CD14-positive monocyte (primary cell): ENCODE data around the gene CHCHD6. TPM values are rescaled to one million over a fixed set of nuclear protein-coding genes. Genes with fewer than 3 reads are reported as not detected.

Experiments
- DNase-seq, 3 donors: peaks; one replicate each; pipeline ENCODE4 v3.0.0-alpha.2; 2011 to 2022
- H2AFZ ChIP-seq: 2 replicates; pipeline ENCODE4 v1.6.0; 2012; ENCODE audit warnings: mild to moderate bottlenecking, low read depth, low read length, inconsistent platforms; ENCODE audit not compliant: insufficient read depth, poor library complexity, severe bottlenecking
- H3K27ac ChIP-seq, 2 donors: 1 replicate in 1 of 2; 2 replicates in 1 of 2; pipeline ENCODE4 v1.5.1; 2012 to 2013; ENCODE audit warnings: low read length in 2 of 2, control low read depth in 1 of 2, inconsistent platforms in 1 of 2, low read depth in 1 of 2, mild to moderate bottlenecking in 1 of 2
- H3K27me3 ChIP-seq, 2 donors: one replicate each; pipeline versions ENCODE4 v1.6.0 to v1.6.1; 2011 to 2013; ENCODE audit warnings: low read length in 2 of 2; ENCODE audit not compliant: control insufficient read depth in 2 of 2, insufficient read depth in 2 of 2
- H3K36me3 ChIP-seq, 2 donors: replicated peaks in 1 of 2; 1 replicate in 1 of 2; 2 replicates in 1 of 2; pipeline versions ENCODE4 v1.5.1 to v1.6.1; 2012 to 2013; ENCODE audit warnings: low read length in 2 of 2, control low read depth in 1 of 2, inconsistent platforms in 1 of 2, mild to moderate bottlenecking in 1 of 2; ENCODE audit not compliant: insufficient read depth in 2 of 2, control insufficient read depth in 1 of 2
- H3K4me1 ChIP-seq, 2 donors: 1 replicate in 1 of 2; 2 replicates in 1 of 2; pipeline versions ENCODE4 v1.5.1 to v1.6.1; 2012 to 2013; ENCODE audit warnings: low read length in 2 of 2, control low read depth in 1 of 2, inconsistent platforms in 1 of 2, mild to moderate bottlenecking in 1 of 2, moderate library complexity in 1 of 2; ENCODE audit not compliant: insufficient read depth in 2 of 2, control insufficient read depth in 1 of 2
- H3K4me2 ChIP-seq: replicated peaks from 2 replicates; pipeline ENCODE3; 2012; ENCODE audit warnings: low read length, moderate library complexity, mild to moderate bottlenecking; ENCODE audit not compliant: poor library complexity, severe bottlenecking; ENCODE audit errors: extremely low read depth
- H3K4me3 ChIP-seq, 3 experiments: fragments of 200-600 bp in 1 of 3; sonication (generic) in 1 of 3; replicated peaks in 1 of 3; 1 replicate in 2 of 3; 2 replicates in 1 of 3; pipeline ENCODE4 v1.5.1; 2011 to 2013; ENCODE audit warnings: low read length in 3 of 3, mild to moderate bottlenecking in 3 of 3, control low read depth in 2 of 3, low read depth in 2 of 3, inconsistent platforms in 1 of 3, moderate library complexity in 1 of 3
- H3K79me2 ChIP-seq: 2 replicates; pipeline ENCODE4 v1.6.0; 2012; ENCODE audit warnings: mild to moderate bottlenecking, control low read depth, inconsistent platforms, low read length, moderate library complexity; ENCODE audit not compliant: insufficient read depth
- H3K9ac ChIP-seq: 2 replicates; pipeline ENCODE4 v1.6.0; 2017; ENCODE audit warnings: low read length, mild to moderate bottlenecking; ENCODE audit not compliant: insufficient read depth, poor library complexity, severe bottlenecking
- H3K9me3 ChIP-seq, 2 donors: replicated peaks in 1 of 2; 1 replicate in 1 of 2; 2 replicates in 1 of 2; pipeline versions ENCODE4 v1.5.1 to v1.6.1; 2012 to 2013; ENCODE audit warnings: low read length in 2 of 2, control low read depth in 1 of 2; ENCODE audit not compliant: control insufficient read depth in 1 of 2, insufficient read depth in 1 of 2
- H4K20me1 ChIP-seq: 2 replicates; pipeline ENCODE4 v1.6.0; 2012; ENCODE audit warnings: mild to moderate bottlenecking, low read length, control low read depth, moderate library complexity; ENCODE audit not compliant: insufficient read depth
- H3K27ac Mint-ChIP-seq, 7 donors: one replicate each; pipeline ENCODE4 v1.8.0; 2020; ENCODE audit warnings: mild to moderate bottlenecking in 7 of 7, mixed read lengths in 7 of 7, moderate library complexity in 6 of 7, inconsistent platforms in 2 of 7
- H3K27me3 Mint-ChIP-seq, 3 donors: one replicate each; pipeline ENCODE4 v1.8.0; 2021 to 2022; ENCODE audit warnings: low read depth in 3 of 3, mild to moderate bottlenecking in 3 of 3, mixed read lengths in 3 of 3, moderate library complexity in 3 of 3, inconsistent platforms in 1 of 3
- H3K36me3 Mint-ChIP-seq, 2 donors: one replicate each; pipeline ENCODE4 v1.8.0; 2020; ENCODE audit warnings: mixed read lengths in 2 of 2, inconsistent platforms in 1 of 2, mild to moderate bottlenecking in 1 of 2
- H3K4me1 Mint-ChIP-seq: one replicate; pipeline ENCODE4 v1.8.0; 2020; ENCODE audit warnings: mild to moderate bottlenecking, mixed read lengths
- H3K4me3 Mint-ChIP-seq, 2 donors: one replicate each; pipeline ENCODE4 v1.8.0; 2020; ENCODE audit warnings: mild to moderate bottlenecking in 2 of 2, mixed read lengths in 2 of 2, moderate library complexity in 1 of 2
- H3K9me3 Mint-ChIP-seq, 7 donors: one replicate each; pipeline ENCODE4 v1.8.0; 2020 to 2022; ENCODE audit warnings: mixed read lengths in 7 of 7, mild to moderate bottlenecking in 6 of 7, moderate library complexity in 6 of 7, inconsistent platforms in 2 of 7
- WGBS: methylation state at CpG from one replicate; pipeline ENCODE4 v1.1.5; 2013; ENCODE audit warnings: missing lambda C conversion rate; ENCODE audit not compliant: insufficient coverage; 5-methylcytosine and 5-hydroxymethylcytosine counted together
- intact Hi-C, 2 donors: fragments of 100-400 bp; cut with micrococcal nuclease; formaldehyde crosslinking; loops; one replicate each; pipeline versions ENCODE4 v1.15.0 to v1.15.1; 2023
- polyA plus RNA-seq, 3 donors: library from polyadenylated mRNA; depleted of rRNA in 1 of 3; unstranded in 2 of 3; stranded (reverse) in 1 of 3; fragments of 300-500 nt in 2 of 3; fragments of >200 nt in 1 of 3; fragmentation: Illumina TruSeq in 2 of 3; gene quantifications; 1 replicate in 2 of 3; 2 replicates in 1 of 3; pipeline ENCODE4 v1.2.3, GENCODE V29; 2012 to 2021
- TF ChIP-seq, protein P1 (sequence below): fragments of 200-600 bp; IDR thresholded peaks from one replicate; pipeline ENCODE4 v1.8.0; 2022; ENCODE audit warnings: antibody characterized with exemption, mild to moderate bottlenecking

The CHCHD6 gene
- polyA plus RNA-seq, 3 donors, result 1.1 to 1.8 (median 1.8) TPM

DNA sequence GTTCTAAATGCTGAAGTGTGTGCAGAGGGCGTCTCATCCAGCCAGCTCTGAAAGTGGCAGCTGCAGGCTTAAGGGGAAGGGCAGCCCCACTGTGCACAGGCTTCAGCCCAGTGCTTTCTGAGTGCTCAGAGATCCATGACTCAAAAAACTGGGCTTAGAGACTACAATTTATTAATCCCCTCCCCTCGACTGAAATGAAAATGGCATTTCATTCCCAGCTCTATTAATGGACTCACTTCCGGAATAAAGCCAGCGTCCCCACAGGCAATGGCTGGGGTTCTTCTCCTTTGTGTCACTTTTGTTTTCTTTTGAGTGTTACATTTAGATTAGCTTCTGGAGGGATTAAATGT lies 223.3 kb downstream of the CHCHD6 start:
- 83% methylated on average over 2 of the region's 4 CpGs for WGBS
- Histone ChIP-seq H3K4me2 (no peak overlapping the region), H3K36me3 (no peaks in the 10 kb centered on the region), H3K27ac (no peak overlapping the region), H4K20me1 (no peaks in the 10 kb centered on the region), H3K27me3 (peaks cover 74 to 91% of the 10 kb centered on the region in 2 donors), H3K79me2 (no peaks in the 10 kb centered on the region), H3K4me3 (no peak overlapping the region), H3K4me1 (peaks cover 18 to 19% of the 10 kb centered on the region in 2 donors), H3K9ac (no peak overlapping the region), H2AFZ (no peak overlapping the region), H3K9me3 (peaks cover 0 to 15% of the 10 kb centered on the region in 2 donors)
- no peak for DNase-seq
- TF ChIP-seq, protein P1, sequence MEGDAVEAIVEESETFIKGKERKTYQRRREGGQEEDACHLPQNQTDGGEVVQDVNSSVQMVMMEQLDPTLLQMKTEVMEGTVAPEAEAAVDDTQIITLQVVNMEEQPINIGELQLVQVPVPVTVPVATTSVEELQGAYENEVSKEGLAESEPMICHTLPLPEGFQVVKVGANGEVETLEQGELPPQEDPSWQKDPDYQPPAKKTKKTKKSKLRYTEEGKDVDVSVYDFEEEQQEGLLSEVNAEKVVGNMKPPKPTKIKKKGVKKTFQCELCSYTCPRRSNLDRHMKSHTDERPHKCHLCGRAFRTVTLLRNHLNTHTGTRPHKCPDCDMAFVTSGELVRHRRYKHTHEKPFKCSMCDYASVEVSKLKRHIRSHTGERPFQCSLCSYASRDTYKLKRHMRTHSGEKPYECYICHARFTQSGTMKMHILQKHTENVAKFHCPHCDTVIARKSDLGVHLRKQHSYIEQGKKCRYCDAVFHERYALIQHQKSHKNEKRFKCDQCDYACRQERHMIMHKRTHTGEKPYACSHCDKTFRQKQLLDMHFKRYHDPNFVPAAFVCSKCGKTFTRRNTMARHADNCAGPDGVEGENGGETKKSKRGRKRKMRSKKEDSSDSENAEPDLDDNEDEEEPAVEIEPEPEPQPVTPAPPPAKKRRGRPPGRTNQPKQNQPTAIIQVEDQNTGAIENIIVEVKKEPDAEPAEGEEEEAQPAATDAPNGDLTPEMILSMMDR, result no peak
- H3K4me1 Mint-ChIP-seq, result peaks cover 19% of the 10 kb centered on the region
- peak overlapping the region in 1 of 2 donors; percentile 72 for H3K4me3 Mint-ChIP-seq
- peaks cover 19 to 22% of the 10 kb centered on the region in 2 donors for H3K36me3 Mint-ChIP-seq
- no peak overlapping the region for H3K27ac Mint-ChIP-seq
- peaks cover 0 to 9% (median 3%) of the 10 kb centered on the region in 7 donors for H3K9me3 Mint-ChIP-seq
- H3K27me3 Mint-ChIP-seq, result peaks cover 77 to 96% (median 95%) of the 10 kb centered on the region in 3 donors
- intact Hi-C loops, result no loop called here

DNA sequence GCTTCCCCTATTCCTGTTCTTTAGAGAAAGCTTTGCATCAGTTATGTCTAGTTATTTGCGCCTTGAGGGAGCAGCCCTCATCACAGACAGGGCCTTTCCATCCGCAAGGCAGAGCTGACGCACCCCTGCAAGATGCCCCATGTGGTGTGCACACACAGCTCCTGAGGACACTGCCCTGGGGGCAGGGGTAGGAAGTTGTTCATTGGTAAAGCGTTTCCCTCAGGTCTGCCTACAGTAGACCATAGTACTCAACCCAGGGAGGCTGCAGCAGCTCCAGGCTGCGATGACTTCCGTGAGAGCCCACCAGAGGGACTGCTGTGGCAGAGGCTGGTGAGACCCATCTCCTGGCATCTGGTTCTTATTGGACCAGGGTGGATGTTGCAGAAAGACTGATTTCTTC lies 223.8 kb downstream of the CHCHD6 start:
- intact Hi-C loops, result no loop called here
- Histone ChIP-seq H3K4me3 (no peak overlapping the region), H3K4me2 (no peak overlapping the region), H3K4me1 (peaks cover 18 to 19% of the 10 kb centered on the region in 2 donors), H3K79me2 (no peaks in the 10 kb centered on the region), H3K9ac (no peak overlapping the region), H3K9me3 (peaks cover 0 to 15% of the 10 kb centered on the region in 2 donors), H2AFZ (no peak overlapping the region), H3K36me3 (no peaks in the 10 kb centered on the region), H3K27me3 (peaks cover 70 to 91% of the 10 kb centered on the region in 2 donors), H4K20me1 (no peaks in the 10 kb centered on the region), H3K27ac (no peak overlapping the region)
- Mint-ChIP-seq H3K36me3 (peaks cover 16 to 22% of the 10 kb centered on the region in 2 donors), H3K27ac (no peak overlapping the region), H3K4me1 (peaks cover 19% of the 10 kb centered on the region), H3K27me3 (peaks cover 72 to 96% (median 95%) of the 10 kb centered on the region in 3 donors), H3K9me3 (peaks cover 0 to 9% (median 3%) of the 10 kb centered on the region in 7 donors), H3K4me3 (peak overlapping the region in 1 of 2 donors; percentile 64)
- WGBS, result 100% methylated on average over 4 of the region's 6 CpGs
- no peak for DNase-seq
- TF ChIP-seq, protein P1, result no peak
